Measurements from ENCODE around the gene CDH1. TPM values are rescaled to one million over a fixed set of nuclear protein-coding genes. Genes with fewer than 3 reads are reported as not detected.

Gene CDH1
- total RNA-seq, 4 donors from 2014 or later, result 0.26 to 30.0 (median 2.6) TPM

DNA sequence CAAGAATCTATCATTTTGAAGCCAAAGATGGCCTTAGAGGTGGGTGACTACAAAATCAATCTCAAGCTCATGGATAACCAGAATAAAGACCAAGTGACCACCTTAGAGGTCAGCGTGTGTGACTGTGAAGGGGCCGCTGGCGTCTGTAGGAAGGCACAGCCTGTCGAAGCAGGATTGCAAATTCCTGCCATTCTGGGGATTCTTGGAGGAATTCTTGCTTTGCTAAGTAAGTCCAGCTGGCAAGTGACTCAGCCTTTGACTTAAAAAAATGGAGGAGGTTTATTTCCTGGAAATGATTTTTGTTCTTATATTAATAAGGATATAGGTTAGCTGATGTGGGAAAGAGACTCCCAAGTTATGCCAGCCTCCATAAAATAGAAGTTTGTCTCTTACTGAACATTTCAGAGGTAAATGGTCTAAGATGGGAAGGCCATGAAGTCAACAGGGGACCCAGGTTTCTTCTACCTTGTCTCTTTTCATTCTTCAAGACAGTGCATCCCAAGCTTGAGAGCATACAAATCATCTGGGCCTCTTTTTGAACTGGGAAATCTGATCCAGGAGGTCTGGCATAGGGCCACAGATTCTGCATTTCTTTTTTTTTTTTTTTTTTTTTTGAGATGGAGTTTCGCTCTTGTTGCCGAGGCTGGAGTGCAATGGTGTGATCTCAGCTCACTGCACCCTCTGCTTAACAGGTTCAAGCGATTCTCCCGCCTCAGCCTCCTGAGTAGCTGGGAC is 86.5 kb downstream of the CDH1 start:
- DNase-seq, result no peak
- Histone ChIP-seq H3K36me3 (no peaks in the 10 kb centered on the region), H3K27me3 (no peaks in the 10 kb centered on the region), H3K27ac (no peak overlapping the region), H3K9me3 (no peaks in the 10 kb centered on the region), H3K4me3 (no peak overlapping the region), H3K4me1 (no peaks in the 10 kb centered on the region)
- no peak for TF ChIP-seq POLR2A (IDR thresholded peaks at IDR 0.05)
- TF ChIP-seq, protein P1, sequence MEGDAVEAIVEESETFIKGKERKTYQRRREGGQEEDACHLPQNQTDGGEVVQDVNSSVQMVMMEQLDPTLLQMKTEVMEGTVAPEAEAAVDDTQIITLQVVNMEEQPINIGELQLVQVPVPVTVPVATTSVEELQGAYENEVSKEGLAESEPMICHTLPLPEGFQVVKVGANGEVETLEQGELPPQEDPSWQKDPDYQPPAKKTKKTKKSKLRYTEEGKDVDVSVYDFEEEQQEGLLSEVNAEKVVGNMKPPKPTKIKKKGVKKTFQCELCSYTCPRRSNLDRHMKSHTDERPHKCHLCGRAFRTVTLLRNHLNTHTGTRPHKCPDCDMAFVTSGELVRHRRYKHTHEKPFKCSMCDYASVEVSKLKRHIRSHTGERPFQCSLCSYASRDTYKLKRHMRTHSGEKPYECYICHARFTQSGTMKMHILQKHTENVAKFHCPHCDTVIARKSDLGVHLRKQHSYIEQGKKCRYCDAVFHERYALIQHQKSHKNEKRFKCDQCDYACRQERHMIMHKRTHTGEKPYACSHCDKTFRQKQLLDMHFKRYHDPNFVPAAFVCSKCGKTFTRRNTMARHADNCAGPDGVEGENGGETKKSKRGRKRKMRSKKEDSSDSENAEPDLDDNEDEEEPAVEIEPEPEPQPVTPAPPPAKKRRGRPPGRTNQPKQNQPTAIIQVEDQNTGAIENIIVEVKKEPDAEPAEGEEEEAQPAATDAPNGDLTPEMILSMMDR (IDR thresholded peaks at IDR 0.05), result no peak
- intact Hi-C loops (cut with DNase I; ENCODE audit: low total_unique reads), result no loop called here

DNA sequence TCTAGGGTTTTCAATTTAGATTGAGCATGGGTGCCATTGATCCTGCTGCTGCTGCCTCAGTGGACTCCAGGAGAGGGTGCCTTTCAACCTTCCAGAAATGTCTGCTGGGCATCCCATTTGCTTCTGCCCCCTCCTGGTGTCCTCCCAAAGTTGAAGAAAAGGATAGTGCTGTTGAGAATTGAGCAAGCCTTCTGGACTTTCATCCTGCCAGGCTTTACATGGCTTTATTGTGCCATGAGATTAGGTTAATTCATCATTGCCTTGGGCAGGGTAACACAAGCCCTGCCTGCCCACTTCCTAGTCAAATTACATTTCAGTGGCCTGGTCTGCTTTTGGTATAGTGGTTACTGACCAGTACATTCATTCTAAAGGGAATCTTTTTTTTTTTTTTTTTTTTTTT is 88.3 kb downstream of the CDH1 start:
- intact Hi-C loops (cut with DNase I; ENCODE audit: low total_unique reads), result no loop called here
- Histone ChIP-seq H3K4me3 (no peak overlapping the region), H3K27ac (no peak overlapping the region)

DNA sequence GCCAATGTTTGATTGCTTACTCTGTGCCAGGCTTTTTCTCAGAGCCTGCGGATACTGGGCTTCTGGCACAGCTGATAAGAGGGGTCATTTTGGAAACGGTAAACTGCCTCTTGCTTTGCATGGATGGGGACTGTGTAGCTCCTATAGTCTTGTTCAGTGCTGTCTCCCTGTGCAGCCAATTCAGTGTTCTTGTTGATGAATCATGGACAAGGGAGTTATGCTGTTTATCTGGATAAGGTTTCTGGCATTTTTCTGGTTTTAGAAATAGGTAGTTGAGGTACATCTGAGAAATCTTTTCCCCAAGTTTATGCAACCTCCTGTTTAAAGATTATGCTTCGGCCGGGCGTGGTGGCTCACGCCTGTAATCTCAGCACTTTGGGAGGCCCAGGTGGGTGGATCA is 89.6 kb downstream of the CDH1 start:
- no peak overlapping the region for H3K4me3 ChIP-seq
- no peak for TF ChIP-seq POLR2A (IDR thresholded peaks at IDR 0.05)
- TF ChIP-seq, protein P1 (IDR thresholded peaks at IDR 0.05), result no peak
- no peak for DNase-seq
- H3K9me3 ChIP-seq, result no peaks in the 10 kb centered on the region
- H3K36me3 ChIP-seq, result no peaks in the 10 kb centered on the region
- no peaks in the 10 kb centered on the region for H3K4me1 ChIP-seq
- no peak overlapping the region for H3K27ac ChIP-seq
- intact Hi-C loops (cut with DNase I; ENCODE audit: low total_unique reads), result no loop called here
- no peaks in the 10 kb centered on the region for H3K27me3 ChIP-seq

More for the DNA sequence above, 88.3 kb downstream of the CDH1 start:
- H3K36me3 ChIP-seq, result no peaks in the 10 kb centered on the region
- H3K9me3 ChIP-seq, result no peaks in the 10 kb centered on the region
- no peaks in the 10 kb centered on the region for H3K27me3 ChIP-seq
- DNase-seq, result no peak
- TF ChIP-seq, protein P1 (IDR thresholded peaks at IDR 0.05), result no peak
- no peak for TF ChIP-seq POLR2A (IDR thresholded peaks at IDR 0.05)
- no peaks in the 10 kb centered on the region for H3K4me1 ChIP-seq

DNA sequence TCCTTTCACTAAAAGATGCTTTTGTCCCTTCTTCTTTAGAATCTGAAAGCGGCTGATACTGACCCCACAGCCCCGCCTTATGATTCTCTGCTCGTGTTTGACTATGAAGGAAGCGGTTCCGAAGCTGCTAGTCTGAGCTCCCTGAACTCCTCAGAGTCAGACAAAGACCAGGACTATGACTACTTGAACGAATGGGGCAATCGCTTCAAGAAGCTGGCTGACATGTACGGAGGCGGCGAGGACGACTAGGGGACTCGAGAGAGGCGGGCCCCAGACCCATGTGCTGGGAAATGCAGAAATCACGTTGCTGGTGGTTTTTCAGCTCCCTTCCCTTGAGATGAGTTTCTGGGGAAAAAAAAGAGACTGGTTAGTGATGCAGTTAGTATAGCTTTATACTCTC is 96.2 kb downstream of the CDH1 start:
- H3K27ac ChIP-seq, result no peak overlapping the region

DNA sequence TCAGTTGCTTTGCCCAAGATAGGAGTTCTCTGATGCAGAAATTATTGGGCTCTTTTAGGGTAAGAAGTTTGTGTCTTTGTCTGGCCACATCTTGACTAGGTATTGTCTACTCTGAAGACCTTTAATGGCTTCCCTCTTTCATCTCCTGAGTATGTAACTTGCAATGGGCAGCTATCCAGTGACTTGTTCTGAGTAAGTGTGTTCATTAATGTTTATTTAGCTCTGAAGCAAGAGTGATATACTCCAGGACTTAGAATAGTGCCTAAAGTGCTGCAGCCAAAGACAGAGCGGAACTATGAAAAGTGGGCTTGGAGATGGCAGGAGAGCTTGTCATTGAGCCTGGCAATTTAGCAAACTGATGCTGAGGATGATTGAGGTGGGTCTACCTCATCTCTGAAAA is 97.5 kb downstream of the CDH1 start:
- Histone ChIP-seq H3K27me3 (no peaks in the 10 kb centered on the region), H3K27ac (no peak overlapping the region), H3K36me3 (no peaks in the 10 kb centered on the region), H3K4me3 (no peak overlapping the region), H3K9me3 (no peaks in the 10 kb centered on the region), H3K4me1 (no peaks in the 10 kb centered on the region)
- TF ChIP-seq, protein P1 (IDR thresholded peaks at IDR 0.05), result no peak
- TF ChIP-seq POLR2A (IDR thresholded peaks at IDR 0.05), result no peak
- DNase-seq, result no peak
- intact Hi-C loops (cut with DNase I; ENCODE audit: low total_unique reads), result no loop called here

More for the DNA sequence above, 96.2 kb downstream of the CDH1 start:
- no peak for DNase-seq
- H3K27me3 ChIP-seq, result no peaks in the 10 kb centered on the region
- intact Hi-C loops (cut with DNase I; ENCODE audit: low total_unique reads), result no loop called here
- H3K9me3 ChIP-seq, result no peaks in the 10 kb centered on the region
- no peak overlapping the region for H3K4me3 ChIP-seq
- no peaks in the 10 kb centered on the region for H3K4me1 ChIP-seq
- no peak for TF ChIP-seq POLR2A (IDR thresholded peaks at IDR 0.05)
- TF ChIP-seq, protein P1 (IDR thresholded peaks at IDR 0.05), result no peak
- no peaks in the 10 kb centered on the region for H3K36me3 ChIP-seq

Data from uterus (tissue), 4 donors.